Parathyroid adenoma (tissue), 2 donors: ENCODE results near the gene ENDOV.

Experiments used
- H2AFZ ChIP-seq: fragments of 300-600 bp; sonication (generic); one replicate; pipeline ENCODE4 v1.7.0; 2017; ENCODE audit warnings: antibody characterized with exemption, mild to moderate bottlenecking
- H3K27ac ChIP-seq: fragments of 300-600 bp; sonication (generic); one replicate; pipeline ENCODE4 v1.7.0; 2017
- H3K27me3 ChIP-seq: fragments of 300-600 bp; sonication (generic); one replicate; pipeline ENCODE4 v1.7.0; 2017; ENCODE audit warnings: low read length; ENCODE audit not compliant: control insufficient read depth, insufficient read depth
- H3K36me3 ChIP-seq: fragments of 300-600 bp; sonication (generic); one replicate; pipeline ENCODE4 v1.7.0; 2017; ENCODE audit warnings: low read length; ENCODE audit not compliant: control insufficient read depth, insufficient read depth
- H3K4me1 ChIP-seq: fragments of 300-600 bp; sonication (generic); one replicate; pipeline ENCODE4 v1.7.0; 2017; ENCODE audit warnings: control low read depth
- H3K4me2 ChIP-seq: fragments of 300-600 bp; sonication (generic); one replicate; pipeline ENCODE4 v1.7.0; 2017; ENCODE audit warnings: low read length
- H3K4me3 ChIP-seq: fragments of 300-600 bp; sonication (generic); one replicate; pipeline ENCODE4 v1.7.0; 2017; ENCODE audit warnings: low read depth, low read length
- H3K79me2 ChIP-seq: fragments of 300-600 bp; sonication (generic); one replicate; pipeline ENCODE4 v1.7.0; 2017; ENCODE audit warnings: control low read depth
- H3K9ac ChIP-seq: fragments of 300-600 bp; sonication (generic); one replicate; pipeline ENCODE4 v1.7.0; 2017; ENCODE audit warnings: mild to moderate bottlenecking
- H3K9me3 ChIP-seq: fragments of 300-600 bp; sonication (generic); one replicate; pipeline ENCODE4 v1.7.0; 2017; ENCODE audit warnings: low read length; ENCODE audit not compliant: control insufficient read depth
- TF ChIP-seq, protein P1 (sequence below): fragments of 300-600 bp; sonication (generic); IDR thresholded peaks from one replicate; pipeline ENCODE4 v1.7.0; 2017; ENCODE audit warnings: antibody characterized with exemption, mild to moderate bottlenecking
- donor health status: primary hyperparathyroidism.

Gene ENDOV

DNA sequence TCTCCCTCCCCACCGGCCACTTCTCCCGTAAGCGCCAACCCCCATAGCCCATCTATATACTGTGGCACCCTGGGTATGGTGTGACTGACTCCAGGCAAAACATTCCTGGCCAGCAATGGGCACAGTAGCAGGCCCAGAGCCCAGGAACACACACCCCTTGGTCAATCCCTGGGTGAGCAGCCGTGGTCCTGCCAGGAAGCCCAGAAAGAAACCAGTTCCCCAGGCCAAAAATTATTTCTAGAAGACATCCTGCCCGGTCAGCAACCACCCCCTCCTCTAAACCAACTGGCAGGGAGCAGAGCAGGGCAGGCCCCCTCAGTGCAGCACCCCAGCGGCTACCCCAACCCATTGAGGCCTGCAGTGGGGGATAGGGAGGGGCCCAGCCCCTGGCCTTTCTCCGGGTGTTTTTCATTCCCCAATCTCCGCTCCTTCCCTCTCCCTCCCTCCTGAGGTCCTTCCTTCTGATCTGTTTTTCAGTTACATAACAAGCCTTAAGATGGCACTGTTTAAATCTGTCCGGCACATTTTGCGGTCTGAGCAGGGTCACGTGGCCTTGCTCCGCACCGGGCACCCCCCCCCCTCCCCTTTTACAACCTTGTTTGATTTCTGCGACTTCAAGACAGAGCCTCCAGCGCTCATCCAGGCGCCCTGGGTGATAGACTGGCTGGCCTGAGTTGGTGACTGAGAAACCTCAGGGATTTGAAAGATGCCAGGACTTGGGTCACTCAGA lies 59.4 kb downstream of the ENDOV start:
- no peaks in the 10 kb centered on the region for H3K36me3 ChIP-seq
- TF ChIP-seq, protein P1, sequence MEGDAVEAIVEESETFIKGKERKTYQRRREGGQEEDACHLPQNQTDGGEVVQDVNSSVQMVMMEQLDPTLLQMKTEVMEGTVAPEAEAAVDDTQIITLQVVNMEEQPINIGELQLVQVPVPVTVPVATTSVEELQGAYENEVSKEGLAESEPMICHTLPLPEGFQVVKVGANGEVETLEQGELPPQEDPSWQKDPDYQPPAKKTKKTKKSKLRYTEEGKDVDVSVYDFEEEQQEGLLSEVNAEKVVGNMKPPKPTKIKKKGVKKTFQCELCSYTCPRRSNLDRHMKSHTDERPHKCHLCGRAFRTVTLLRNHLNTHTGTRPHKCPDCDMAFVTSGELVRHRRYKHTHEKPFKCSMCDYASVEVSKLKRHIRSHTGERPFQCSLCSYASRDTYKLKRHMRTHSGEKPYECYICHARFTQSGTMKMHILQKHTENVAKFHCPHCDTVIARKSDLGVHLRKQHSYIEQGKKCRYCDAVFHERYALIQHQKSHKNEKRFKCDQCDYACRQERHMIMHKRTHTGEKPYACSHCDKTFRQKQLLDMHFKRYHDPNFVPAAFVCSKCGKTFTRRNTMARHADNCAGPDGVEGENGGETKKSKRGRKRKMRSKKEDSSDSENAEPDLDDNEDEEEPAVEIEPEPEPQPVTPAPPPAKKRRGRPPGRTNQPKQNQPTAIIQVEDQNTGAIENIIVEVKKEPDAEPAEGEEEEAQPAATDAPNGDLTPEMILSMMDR = no peak
- H3K79me2 ChIP-seq = no peaks in the 10 kb centered on the region
- no peak overlapping the region for H3K9ac ChIP-seq
- H3K4me1 ChIP-seq = no peaks in the 10 kb centered on the region
- H3K27ac ChIP-seq = no peak overlapping the region
- H2AFZ ChIP-seq = no peak overlapping the region
- peak overlapping the region; percentile 60 for H3K4me2 ChIP-seq
- peaks cover 26% of the 10 kb centered on the region for H3K27me3 ChIP-seq
- no peak overlapping the region for H3K4me3 ChIP-seq
- H3K9me3 ChIP-seq = no peaks in the 10 kb centered on the region

DNA sequence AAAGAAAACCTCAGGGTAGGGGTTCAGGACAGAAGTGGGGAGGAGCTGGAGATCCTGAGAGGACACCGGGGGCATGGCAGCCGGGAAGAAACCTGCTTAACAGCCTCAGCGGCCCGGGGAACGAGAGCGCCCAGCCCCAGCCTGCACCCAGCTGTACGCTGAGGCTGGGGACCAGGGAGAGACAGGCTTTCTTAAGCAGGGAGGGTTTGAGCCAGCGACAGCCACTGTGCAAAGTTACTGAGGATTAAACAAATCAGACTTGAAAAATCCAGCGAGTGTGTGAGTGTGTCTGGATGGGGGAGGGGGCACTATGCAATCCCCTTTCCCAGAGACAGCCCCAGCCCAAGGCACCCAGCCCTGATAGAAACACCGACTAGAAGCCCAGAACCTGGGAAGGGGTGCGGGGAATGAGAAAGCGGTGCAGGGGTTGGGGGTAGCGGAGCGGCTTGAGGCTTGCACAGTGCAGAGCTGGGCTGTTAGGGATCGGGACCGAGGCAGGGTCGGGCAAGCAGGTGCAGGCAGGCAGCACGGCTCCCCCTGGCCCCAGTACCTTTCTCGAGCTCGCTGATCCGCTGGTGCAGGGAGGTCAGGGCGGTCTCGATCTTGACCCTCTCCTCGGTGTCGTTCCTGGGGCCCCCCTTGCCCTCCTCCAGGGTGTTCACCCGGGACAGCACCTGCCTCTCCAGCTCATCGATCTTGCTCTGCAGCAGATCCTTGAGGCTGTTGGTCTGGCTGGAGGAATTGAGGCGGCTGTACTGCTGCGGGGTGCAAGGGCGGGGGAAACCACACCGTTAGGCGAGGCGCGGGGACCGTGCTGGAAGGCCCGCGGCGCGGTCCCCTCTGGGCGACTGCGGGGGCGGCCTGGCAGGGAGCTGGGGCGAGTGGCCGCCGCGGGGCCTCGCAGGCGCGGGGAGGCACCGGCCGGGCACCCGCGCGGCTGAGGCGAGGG lies 60.3 kb downstream of the ENDOV start:
- Histone ChIP-seq H3K27me3 (peaks cover 23% of the 10 kb centered on the region), H3K9ac (no peak overlapping the region), H3K4me2 (peak overlapping the region; percentile 66), H2AFZ (no peak overlapping the region), H3K36me3 (no peaks in the 10 kb centered on the region), H3K9me3 (no peaks in the 10 kb centered on the region), H3K27ac (no peak overlapping the region), H3K79me2 (no peaks in the 10 kb centered on the region), H3K4me3 (no peak overlapping the region), H3K4me1 (no peaks in the 10 kb centered on the region)
- TF ChIP-seq, protein P1 = no peak

DNA sequence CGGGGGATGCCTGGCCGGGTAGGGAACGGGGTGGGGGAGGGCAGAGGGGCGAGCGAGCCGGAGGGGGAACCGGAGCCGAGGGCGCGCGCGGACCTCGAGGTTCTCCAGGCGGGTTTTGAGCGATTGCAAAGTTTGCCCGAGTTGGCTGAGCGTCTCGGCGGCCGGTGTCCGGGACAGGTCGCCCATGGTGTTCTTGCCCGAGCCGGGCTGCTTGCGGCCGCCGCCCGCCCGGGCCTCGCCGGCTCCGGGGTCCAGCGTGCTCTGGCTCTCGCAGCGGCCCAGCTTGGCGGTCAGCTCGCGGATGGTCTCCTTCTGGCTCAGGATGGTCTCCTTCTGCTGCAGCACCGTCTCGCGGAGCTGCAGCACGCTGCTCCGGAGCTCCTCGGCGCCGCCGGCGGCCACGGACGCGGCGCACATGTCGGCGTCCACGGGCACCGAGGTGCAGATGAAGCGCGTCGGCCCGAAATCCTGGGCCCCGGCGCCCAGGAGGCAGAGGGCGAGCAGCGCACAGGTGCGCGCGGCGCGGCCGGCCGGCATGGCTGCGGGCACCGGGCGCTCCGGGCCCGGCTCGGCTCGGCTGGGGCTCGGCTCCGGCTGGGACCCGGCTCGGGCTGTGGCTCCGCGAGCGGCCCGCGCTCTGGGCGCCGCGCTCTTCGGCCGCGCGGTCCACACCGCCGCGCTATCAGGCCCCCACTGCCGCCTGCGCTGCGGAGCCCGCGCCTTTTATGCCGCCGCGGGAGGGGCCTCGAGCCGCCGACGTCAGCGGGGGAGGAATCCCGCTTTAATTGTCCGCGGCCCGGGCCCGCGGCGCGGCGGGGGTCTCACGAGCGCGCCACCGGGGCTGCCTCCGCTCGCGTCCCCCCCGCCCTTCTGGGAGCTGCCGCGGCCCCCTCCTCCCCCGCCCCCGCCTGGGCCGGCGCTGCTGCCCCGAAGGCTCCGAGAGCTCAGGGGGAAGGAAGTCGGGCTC lies 61.2 kb downstream of the ENDOV start, which contains the start of gene NPTX1:
Gene NPTX1, minus strand, starts transcription at position 698 of the 967 bp plus-strand sequence. Its CDS starts 161 bp downstream, at position 537.
- Histone ChIP-seq H3K9me3 (no peaks in the 10 kb centered on the region), H3K79me2 (no peaks in the 10 kb centered on the region), H3K4me3 (no peak within 1 kb of the TSS), H3K27me3 (peaks cover 23% of the 10 kb centered on the region), H3K27ac (no peak within 1 kb of the TSS), H2AFZ (peak within 1 kb of the TSS; percentile 69), H3K4me1 (no peaks in the 10 kb centered on the region), H3K36me3 (no peaks in the 10 kb centered on the region), H3K9ac (no peak within 1 kb of the TSS), H3K4me2 (peak within 1 kb of the TSS; percentile 66)
- TF ChIP-seq, protein P1 = no peak

DNA sequence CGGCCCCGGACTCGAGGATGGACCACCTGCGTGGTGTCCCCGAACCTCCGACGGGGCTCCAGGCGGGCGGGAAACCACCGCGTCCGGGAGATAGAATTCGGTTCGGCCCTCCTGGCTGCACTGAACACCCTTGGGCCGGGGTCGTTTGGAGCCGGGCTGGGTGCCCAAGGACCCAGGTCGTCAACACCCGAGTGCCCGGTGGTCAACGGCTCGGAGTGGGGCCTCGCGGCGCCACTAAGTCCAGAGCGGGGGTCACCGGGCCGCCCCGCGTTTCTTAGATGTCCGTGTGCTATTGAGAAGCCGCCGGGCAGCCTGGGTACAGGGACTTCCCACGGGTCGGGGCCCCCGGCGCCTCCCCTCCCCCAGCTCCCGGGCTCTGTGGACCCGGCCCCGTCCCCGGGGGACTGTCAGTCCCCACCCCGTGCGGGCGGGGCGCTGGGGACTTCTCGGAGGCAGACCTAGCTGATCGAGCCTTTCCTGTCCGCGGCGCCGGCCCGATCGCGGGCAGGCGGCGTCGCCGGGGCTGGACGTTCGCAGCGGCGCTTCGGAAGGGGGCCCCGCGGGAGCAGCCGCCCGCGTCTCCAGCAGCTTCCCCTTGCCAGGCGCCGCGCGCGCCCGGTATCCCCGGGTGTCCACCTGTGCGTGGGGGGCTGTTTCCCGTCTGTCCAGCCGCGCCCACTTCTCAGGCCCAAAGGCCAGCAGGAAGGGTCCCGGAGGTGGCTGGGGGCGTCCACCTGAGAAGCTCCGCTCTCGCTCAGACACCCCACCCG lies 62.1 kb downstream of the ENDOV start:
- H3K36me3 ChIP-seq = no peaks in the 10 kb centered on the region
- H3K9ac ChIP-seq = no peak overlapping the region
- no peak overlapping the region for H3K4me3 ChIP-seq
- TF ChIP-seq, protein P1 = no peak
- H3K4me2 ChIP-seq = peak overlapping the region; percentile 42
- no peaks in the 10 kb centered on the region for H3K4me1 ChIP-seq
- no peak overlapping the region for H3K27ac ChIP-seq
- H3K27me3 ChIP-seq = peaks cover 23% of the 10 kb centered on the region
- no peaks in the 10 kb centered on the region for H3K9me3 ChIP-seq
- H3K79me2 ChIP-seq = no peaks in the 10 kb centered on the region
- peak overlapping the region; percentile 34 for H2AFZ ChIP-seq
